Lower leg skin (tissue), 4 donors: ENCODE measurements around the gene HOXA1. TPM values are rescaled to one million over a fixed set of nuclear protein-coding genes. Genes with fewer than 3 reads are reported as not detected.

Experiments
- DNase-seq, 2 donors: peaks; one replicate each; pipeline ENCODE4 v3.0.0-alpha.2; 2019; ENCODE audit warnings: low spot score in 2 of 2
- H3K4me3 ChIP-seq: fragments of 200-600 bp; sonication (generic); 2 replicates; pipeline ENCODE4 v1.5.1; 2017; ENCODE audit warnings: mild to moderate bottlenecking, low read depth; ENCODE audit not compliant: poor library complexity, severe bottlenecking
- POLR2A ChIP-seq, 2 donors: fragments of 450-650 bp; IDR thresholded peaks; one replicate each; pipeline ENCODE4 v1.6.1; 2016 to 2017; ENCODE audit warnings: antibody characterized with exemption in 2 of 2, mild to moderate bottlenecking in 1 of 2, moderate library complexity in 1 of 2
- WGBS, 2 donors: methylation state at CpG; one replicate each; pipeline ENCODE4 v1.1.5; 2018; 5-methylcytosine and 5-hydroxymethylcytosine counted together
- intact Hi-C: fragments of 100-400 bp; cut with DNase I; formaldehyde crosslinking; loops from one replicate; pipeline ENCODE4 v1.15.0; 2023; ENCODE audit warnings: low total_unique reads
- total RNA-seq, 4 donors: library from RNA; depleted of rRNA; stranded (reverse); fragments of >200 nt; gene quantifications; one replicate each; pipeline ENCODE4 v1.1.0, GENCODE V29; 2016
- TF ChIP-seq, protein P1 (sequence below), 3 donors: fragments of 450-650 bp; IDR thresholded peaks; one replicate each; pipeline ENCODE4 v1.5.1; 2016; ENCODE audit warnings: antibody characterized with exemption in 3 of 3, mild to moderate bottlenecking in 3 of 3, moderate library complexity in 2 of 3

Gene HOXA1
- total RNA-seq, 4 donors from 2014 or later: 0.63 to 3.2 (median 1.9) TPM

- intact Hi-C loops: no loop called here
- no peak overlapping the region for H3K4me3 ChIP-seq
- TF ChIP-seq POLR2A (IDR thresholded peaks at IDR 0.05): no peak
- TF ChIP-seq, protein P1, sequence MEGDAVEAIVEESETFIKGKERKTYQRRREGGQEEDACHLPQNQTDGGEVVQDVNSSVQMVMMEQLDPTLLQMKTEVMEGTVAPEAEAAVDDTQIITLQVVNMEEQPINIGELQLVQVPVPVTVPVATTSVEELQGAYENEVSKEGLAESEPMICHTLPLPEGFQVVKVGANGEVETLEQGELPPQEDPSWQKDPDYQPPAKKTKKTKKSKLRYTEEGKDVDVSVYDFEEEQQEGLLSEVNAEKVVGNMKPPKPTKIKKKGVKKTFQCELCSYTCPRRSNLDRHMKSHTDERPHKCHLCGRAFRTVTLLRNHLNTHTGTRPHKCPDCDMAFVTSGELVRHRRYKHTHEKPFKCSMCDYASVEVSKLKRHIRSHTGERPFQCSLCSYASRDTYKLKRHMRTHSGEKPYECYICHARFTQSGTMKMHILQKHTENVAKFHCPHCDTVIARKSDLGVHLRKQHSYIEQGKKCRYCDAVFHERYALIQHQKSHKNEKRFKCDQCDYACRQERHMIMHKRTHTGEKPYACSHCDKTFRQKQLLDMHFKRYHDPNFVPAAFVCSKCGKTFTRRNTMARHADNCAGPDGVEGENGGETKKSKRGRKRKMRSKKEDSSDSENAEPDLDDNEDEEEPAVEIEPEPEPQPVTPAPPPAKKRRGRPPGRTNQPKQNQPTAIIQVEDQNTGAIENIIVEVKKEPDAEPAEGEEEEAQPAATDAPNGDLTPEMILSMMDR (IDR thresholded peaks at IDR 0.05): no peak
- no peak for DNase-seq
- WGBS, 2 donors: 21 to 33% methylated on average over 20 to 23 of the region's 26 CpGs
Measured at GRCh38 chr7:27113991-27114769, 18.4 kb upstream of the HOXA1 start.

- intact Hi-C loops: no loop called here
- WGBS, 2 donors: 43 to 53% methylated on average over 39 to 45 of the region's 57 CpGs
Measured at GRCh38 chr7:27112955-27113949, 17.5 kb upstream of the HOXA1 start.

GRCh38 chr7:27112361-27112760, 16.6 kb upstream of the HOXA1 start:
- no peak overlapping the region for H3K4me3 ChIP-seq
- 48 to 65% methylated on average over 4 of the region's 4 CpGs for WGBS, 2 donors
- no peak for DNase-seq
- TF ChIP-seq, protein P1 (IDR thresholded peaks at IDR 0.05): no peak
- no peak for TF ChIP-seq POLR2A (IDR thresholded peaks at IDR 0.05)
- intact Hi-C loops: no loop called here

More at GRCh38 chr7:27112955-27113949, 17.5 kb upstream of the HOXA1 start:
- H3K4me3 ChIP-seq: no peak overlapping the region
- DNase-seq: no peak
- no peak for TF ChIP-seq POLR2A (IDR thresholded peaks at IDR 0.05)

DNA sequence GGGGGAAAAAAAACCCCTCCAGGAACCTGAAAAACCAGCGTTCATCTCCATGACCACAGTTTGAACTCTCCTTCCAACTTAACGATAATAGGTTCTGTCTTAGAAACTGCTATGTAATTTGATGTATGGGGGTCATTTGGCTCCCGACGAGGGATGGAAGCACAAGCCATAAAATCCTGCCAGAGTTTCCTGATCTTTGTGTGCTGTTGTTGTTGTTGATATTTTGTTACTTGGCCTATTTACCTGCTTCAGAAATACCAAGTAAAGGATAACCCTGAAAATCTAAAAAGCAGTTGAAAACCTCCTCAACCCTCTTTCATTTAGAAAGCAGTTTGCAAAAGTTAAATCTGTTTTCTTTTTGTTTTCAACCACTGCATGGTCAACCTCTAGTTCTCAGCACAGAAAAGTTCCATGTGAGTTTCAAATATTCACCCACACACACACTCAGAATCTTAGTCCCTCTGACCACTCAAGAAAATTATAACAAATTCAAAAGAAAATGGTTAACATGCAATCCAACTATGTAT, 16.0 kb upstream of the HOXA1 start:
- no peak overlapping the region for H3K4me3 ChIP-seq
- TF ChIP-seq, protein P1 (IDR thresholded peaks at IDR 0.05): no peak
- no peak for TF ChIP-seq POLR2A (IDR thresholded peaks at IDR 0.05)
- 52 to 63% methylated on average over 4 of the region's 4 CpGs for WGBS, 2 donors
- intact Hi-C loops: no loop called here
- DNase-seq: no peak

GRCh38 chr7:27111042-27111750, 15.4 kb upstream of the HOXA1 start:
- no peak for TF ChIP-seq POLR2A (IDR thresholded peaks at IDR 0.05)
- TF ChIP-seq, protein P1 (IDR thresholded peaks at IDR 0.05): no peak
- H3K4me3 ChIP-seq: no peak overlapping the region
- intact Hi-C loops: no loop called here
- WGBS, 2 donors: 44 to 74% methylated on average over 6 of the region's 6 CpGs
- DNase-seq: no peak
